Measurements from ENCODE around the gene DCC.

The DCC gene

DNA sequence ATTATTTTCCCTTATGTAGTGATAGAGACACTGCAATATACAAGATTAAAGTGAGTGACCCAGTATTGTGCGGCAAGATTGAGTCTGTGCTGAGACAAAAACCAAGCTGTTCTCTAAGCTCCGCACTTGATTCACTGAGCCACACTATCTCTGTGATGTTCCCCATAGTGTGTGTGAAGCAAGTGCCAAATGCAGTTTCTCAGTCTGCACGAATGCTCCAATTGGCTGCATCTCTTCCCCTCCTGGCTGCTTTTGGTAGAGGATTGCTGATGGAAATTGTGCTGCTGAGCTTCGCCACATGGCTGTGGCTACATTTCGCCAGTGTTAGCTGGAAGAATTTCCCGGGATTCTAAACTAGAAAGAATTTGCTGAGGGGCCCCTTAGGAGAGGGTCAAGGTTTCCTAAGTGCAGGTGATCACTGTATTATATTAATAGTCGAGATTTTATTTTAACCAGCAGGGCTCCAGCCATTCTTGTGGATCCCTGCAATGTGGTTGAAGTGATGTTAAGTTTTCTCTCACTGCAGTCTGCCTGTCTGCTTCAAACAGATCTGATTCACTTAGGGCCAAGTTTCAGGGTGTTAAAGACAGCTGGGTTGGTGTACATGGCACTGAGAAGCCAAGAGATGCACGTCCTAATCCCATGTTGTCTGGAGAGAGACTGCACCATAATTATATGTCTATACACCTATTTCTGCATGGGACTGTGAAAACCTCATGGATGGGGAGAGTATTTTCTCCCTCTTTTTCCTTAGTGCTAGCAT lies 317.2 kb downstream of the DCC start:
- WGBS: 67% methylated on average over 7 of the region's 8 CpGs
- no peak overlapping the region for H3K4me3 ChIP-seq (ENCODE audit: insufficient read depth in 1 of 2, low read depth in 1 of 2, low read length in 2 of 2)
- peaks cover 4% of the 10 kb centered on the region for H3K9me3 ChIP-seq (ENCODE audit: control insufficient read depth, low read length)
- H3K4me1 ChIP-seq (ENCODE audit: control insufficient read depth, insufficient read depth, low read depth, low read length): no peaks in the 10 kb centered on the region
- H3K14ac ChIP-seq (ENCODE audit: low read length in 2 of 2): no peak overlapping the region
- no peak overlapping the region for H2BK5ac ChIP-seq (ENCODE audit: low read depth, low read length, poor library complexity, severe bottlenecking)
- no peaks in the 10 kb centered on the region for H3K36me3 ChIP-seq (ENCODE audit: control insufficient read depth in 1 of 2, insufficient read depth in 2 of 2, low read depth in 1 of 2, low read length in 2 of 2)
- H4K91ac ChIP-seq (ENCODE audit: low read length): no peak overlapping the region
- H2BK12ac ChIP-seq (ENCODE audit: low read length in 2 of 2): no peak overlapping the region
- no peak overlapping the region for H3K23ac ChIP-seq (ENCODE audit: low read length in 2 of 2)
- no peak overlapping the region for H2BK120ac ChIP-seq (ENCODE audit: low read depth, low read length)
- no peak overlapping the region for H2AK5ac ChIP-seq (ENCODE audit: low read length, severe bottlenecking)
- H3K27ac ChIP-seq (ENCODE audit: low read length, poor library complexity, severe bottlenecking): no peak overlapping the region
- H3K27me3 ChIP-seq (ENCODE audit: control insufficient read depth in 1 of 2, insufficient read depth in 1 of 2, low read length in 2 of 2): no peaks in the 10 kb centered on the region
- DNase-seq: no peak
- no peak overlapping the region for H4K8ac ChIP-seq (ENCODE audit: low read length)
- no peak overlapping the region for H3K18ac ChIP-seq (ENCODE audit: low read depth in 1 of 2, low read length in 2 of 2)
- no peaks in the 10 kb centered on the region for H3K79me1 ChIP-seq (replicated peaks; ENCODE audit: low read length, poor library complexity, severe bottlenecking)
- H3K4me2 ChIP-seq (ENCODE audit: low read length, poor library complexity, severe bottlenecking): no peak overlapping the region
- no peak overlapping the region for H2AFZ ChIP-seq (ENCODE audit: low read depth, low read length)
- no peak overlapping the region for H3K4ac ChIP-seq (ENCODE audit: low read depth in 1 of 2, low read length in 2 of 2)
- H3K9ac ChIP-seq (ENCODE audit: low read length): no peak overlapping the region
- no peak overlapping the region for H2BK15ac ChIP-seq (ENCODE audit: low read depth, poor library complexity, severe bottlenecking)

DNA sequence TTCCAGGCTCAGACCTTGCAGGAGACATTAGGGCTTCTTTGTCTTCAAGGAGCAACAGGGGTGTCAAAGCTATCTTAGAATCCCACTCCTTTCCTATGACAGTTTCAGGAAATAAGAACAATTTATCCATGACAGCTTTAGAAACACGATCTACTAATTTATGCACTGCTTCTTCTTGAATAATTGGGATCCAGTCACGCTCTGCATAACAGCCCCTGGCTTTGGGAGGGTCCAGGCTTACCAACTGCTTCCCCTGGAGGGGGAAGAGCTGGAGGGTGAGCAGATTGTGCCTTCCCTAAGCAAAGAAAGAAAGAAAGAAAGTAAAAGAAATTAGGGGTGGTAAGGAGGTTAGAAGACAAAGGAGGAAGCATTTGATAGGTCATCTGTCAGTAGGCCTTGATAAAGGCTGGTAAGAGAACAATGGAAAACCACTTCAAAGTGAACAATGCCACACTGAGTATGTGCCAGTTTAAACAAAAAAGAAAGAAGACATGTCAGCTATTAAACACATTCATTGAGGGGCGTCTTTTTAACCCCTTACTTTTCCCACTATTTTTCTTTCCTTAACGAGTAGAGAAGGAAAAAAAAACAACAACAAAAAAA lies 327.6 kb downstream of the DCC start:
- Histone ChIP-seq H4K8ac (ENCODE audit: low read length) (no peak overlapping the region), H3K4ac (ENCODE audit: low read depth in 1 of 2, low read length in 2 of 2) (no peak overlapping the region), H3K14ac (ENCODE audit: low read length in 2 of 2) (no peak overlapping the region), H2BK5ac (ENCODE audit: low read depth, low read length, poor library complexity, severe bottlenecking) (no peak overlapping the region), H3K9me3 (ENCODE audit: control insufficient read depth, low read length) (no peaks in the 10 kb centered on the region), H3K23ac (ENCODE audit: low read length in 2 of 2) (no peak overlapping the region), H4K91ac (ENCODE audit: low read length) (no peak overlapping the region), H3K27ac (ENCODE audit: low read length, poor library complexity, severe bottlenecking) (no peak overlapping the region), H3K4me2 (ENCODE audit: low read length, poor library complexity, severe bottlenecking) (no peak overlapping the region), H2BK120ac (ENCODE audit: low read depth, low read length) (no peak overlapping the region), H2BK15ac (ENCODE audit: low read depth, poor library complexity, severe bottlenecking) (no peak overlapping the region), H3K79me1 (replicated peaks; ENCODE audit: low read length, poor library complexity, severe bottlenecking) (no peaks in the 10 kb centered on the region), H3K27me3 (ENCODE audit: control insufficient read depth in 1 of 2, insufficient read depth in 1 of 2, low read length in 2 of 2) (no peaks in the 10 kb centered on the region), H3K4me1 (ENCODE audit: control insufficient read depth, insufficient read depth, low read depth, low read length) (no peaks in the 10 kb centered on the region), H3K36me3 (ENCODE audit: control insufficient read depth in 1 of 2, insufficient read depth in 2 of 2, low read depth in 1 of 2, low read length in 2 of 2) (no peaks in the 10 kb centered on the region), H2BK12ac (ENCODE audit: low read length in 2 of 2) (no peak overlapping the region), H2AK5ac (ENCODE audit: low read length, severe bottlenecking) (no peak overlapping the region), H3K9ac (ENCODE audit: low read length) (no peak overlapping the region), H3K4me3 (ENCODE audit: insufficient read depth in 1 of 2, low read depth in 1 of 2, low read length in 2 of 2) (no peak overlapping the region), H3K18ac (ENCODE audit: low read depth in 1 of 2, low read length in 2 of 2) (no peak overlapping the region), H2AFZ (ENCODE audit: low read depth, low read length) (no peak overlapping the region)
- 45% methylated on average over 2 of the region's 4 CpGs for WGBS
- DNase-seq: no peak

DNA sequence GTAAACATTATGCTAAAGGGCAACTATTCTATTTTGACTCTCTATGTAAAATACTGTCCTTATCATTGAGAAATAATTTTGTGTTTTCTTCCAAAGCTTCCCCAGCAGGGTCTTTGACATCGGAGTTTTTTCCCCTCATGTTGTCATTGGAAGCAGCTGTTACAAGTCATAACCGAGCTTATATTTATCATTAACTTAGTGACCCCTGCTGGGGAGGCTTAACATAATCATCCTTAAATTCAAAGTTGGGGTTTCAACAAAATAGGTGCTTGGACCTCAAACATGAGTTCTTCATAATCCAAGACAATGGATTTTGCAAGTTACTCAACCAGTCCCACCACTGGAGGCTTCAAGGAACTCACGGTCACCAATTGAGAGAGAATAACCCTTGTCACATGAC lies 330.9 kb downstream of the DCC start:
- Histone ChIP-seq H3K79me1 (replicated peaks; ENCODE audit: low read length, poor library complexity, severe bottlenecking) (no peaks in the 10 kb centered on the region), H3K4me1 (ENCODE audit: control insufficient read depth, insufficient read depth, low read depth, low read length) (no peaks in the 10 kb centered on the region), H4K8ac (ENCODE audit: low read length) (no peak overlapping the region), H3K14ac (ENCODE audit: low read length in 2 of 2) (no peak overlapping the region), H3K36me3 (ENCODE audit: control insufficient read depth in 1 of 2, insufficient read depth in 2 of 2, low read depth in 1 of 2, low read length in 2 of 2) (no peaks in the 10 kb centered on the region), H3K4me3 (ENCODE audit: insufficient read depth in 1 of 2, low read depth in 1 of 2, low read length in 2 of 2) (no peak overlapping the region), H2AK5ac (ENCODE audit: low read length, severe bottlenecking) (no peak overlapping the region), H3K18ac (ENCODE audit: low read depth in 1 of 2, low read length in 2 of 2) (no peak overlapping the region), H3K4me2 (ENCODE audit: low read length, poor library complexity, severe bottlenecking) (no peak overlapping the region), H2BK5ac (ENCODE audit: low read depth, low read length, poor library complexity, severe bottlenecking) (no peak overlapping the region), H3K9ac (ENCODE audit: low read length) (no peak overlapping the region), H3K23ac (ENCODE audit: low read length in 2 of 2) (no peak overlapping the region), H2BK120ac (ENCODE audit: low read depth, low read length) (no peak overlapping the region), H3K4ac (ENCODE audit: low read depth in 1 of 2, low read length in 2 of 2) (no peak overlapping the region), H4K91ac (ENCODE audit: low read length) (no peak overlapping the region), H2BK12ac (ENCODE audit: low read length in 2 of 2) (no peak overlapping the region), H2BK15ac (ENCODE audit: low read depth, poor library complexity, severe bottlenecking) (no peak overlapping the region), H3K27me3 (ENCODE audit: control insufficient read depth in 1 of 2, insufficient read depth in 1 of 2, low read length in 2 of 2) (no peaks in the 10 kb centered on the region), H3K27ac (ENCODE audit: low read length, poor library complexity, severe bottlenecking) (no peak overlapping the region), H3K9me3 (ENCODE audit: control insufficient read depth, low read length) (no peaks in the 10 kb centered on the region), H2AFZ (ENCODE audit: low read depth, low read length) (no peak overlapping the region)
- DNase-seq: no peak
- 49% methylated on average over 3 of the region's 3 CpGs for WGBS

DNA sequence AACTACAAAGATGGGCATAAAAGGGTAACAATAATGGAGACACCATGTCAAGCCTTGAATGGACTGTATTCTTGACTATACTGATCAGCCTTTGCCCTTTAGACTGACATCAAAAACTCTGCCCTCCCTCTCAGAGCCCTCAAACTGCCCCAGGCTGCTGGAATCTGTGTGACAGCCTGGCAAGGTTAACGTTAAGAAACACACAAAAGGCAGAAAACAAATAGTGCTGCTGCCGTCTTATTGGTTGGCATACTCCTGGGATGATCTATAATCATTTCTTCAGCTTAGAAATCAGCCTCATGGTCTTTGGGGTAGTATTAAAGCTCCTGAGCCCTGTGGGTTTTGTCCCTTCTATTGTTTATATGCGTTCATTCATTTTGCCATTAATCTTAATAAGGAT lies 338.0 kb downstream of the DCC start:
- H3K4me2 ChIP-seq (ENCODE audit: low read length, poor library complexity, severe bottlenecking): no peak overlapping the region
- DNase-seq: no peak
- no peak overlapping the region for H2BK5ac ChIP-seq (ENCODE audit: low read depth, low read length, poor library complexity, severe bottlenecking)
- H3K14ac ChIP-seq (ENCODE audit: low read length in 2 of 2): no peak overlapping the region
- H3K4ac ChIP-seq (ENCODE audit: low read depth in 1 of 2, low read length in 2 of 2): no peak overlapping the region
- no peaks in the 10 kb centered on the region for H3K9me3 ChIP-seq (ENCODE audit: control insufficient read depth, low read length)
- no peak overlapping the region for H4K91ac ChIP-seq (ENCODE audit: low read length)
- 76% methylated on average over 2 of the region's 3 CpGs for WGBS
- H3K27me3 ChIP-seq (ENCODE audit: control insufficient read depth in 1 of 2, insufficient read depth in 1 of 2, low read length in 2 of 2): no peaks in the 10 kb centered on the region
- no peak overlapping the region for H3K27ac ChIP-seq (ENCODE audit: low read length, poor library complexity, severe bottlenecking)
- H2BK15ac ChIP-seq (ENCODE audit: low read depth, poor library complexity, severe bottlenecking): no peak overlapping the region
- no peak overlapping the region for H2BK12ac ChIP-seq (ENCODE audit: low read length in 2 of 2)
- H2AK5ac ChIP-seq (ENCODE audit: low read length, severe bottlenecking): no peak overlapping the region
- no peak overlapping the region for H2BK120ac ChIP-seq (ENCODE audit: low read depth, low read length)
- no peak overlapping the region for H3K4me3 ChIP-seq (ENCODE audit: insufficient read depth in 1 of 2, low read depth in 1 of 2, low read length in 2 of 2)
- H3K4me1 ChIP-seq (ENCODE audit: control insufficient read depth, insufficient read depth, low read depth, low read length): no peaks in the 10 kb centered on the region
- H3K23ac ChIP-seq (ENCODE audit: low read length in 2 of 2): no peak overlapping the region
- H3K79me1 ChIP-seq (replicated peaks; ENCODE audit: low read length, poor library complexity, severe bottlenecking): no peaks in the 10 kb centered on the region
- no peak overlapping the region for H2AFZ ChIP-seq (ENCODE audit: low read depth, low read length)
- no peaks in the 10 kb centered on the region for H3K36me3 ChIP-seq (ENCODE audit: control insufficient read depth in 1 of 2, insufficient read depth in 2 of 2, low read depth in 1 of 2, low read length in 2 of 2)
- no peak overlapping the region for H3K18ac ChIP-seq (ENCODE audit: low read depth in 1 of 2, low read length in 2 of 2)
- H4K8ac ChIP-seq (ENCODE audit: low read length): no peak overlapping the region
- H3K9ac ChIP-seq (ENCODE audit: low read length): no peak overlapping the region

Data from mesenchymal stem cell (in vitro differentiated cells and primary cell).